ENCODE results near the gene IL1RAP.

IL1RAP gene

GRCh38 chr3:190554197-190554596, 40.3 kb downstream of the IL1RAP start:
- H3K4me3 ChIP-seq (ENCODE audit: low read depth, low read length), result no peak overlapping the region
- in situ Hi-C loops (cut with HindIII; ENCODE audit: low sequenced_read_pairs), result no loop called here
- no peak for DNase-seq (ENCODE audit: low read depth, low spot score)
- TF ChIP-seq CTCF (IDR thresholded peaks at IDR 0.05; ENCODE audit: low read depth, low read length), result no peak

- no peak for DNase-seq (ENCODE audit: low read depth, low spot score)
- no peak overlapping the region for H3K4me3 ChIP-seq (ENCODE audit: low read depth, low read length)
- TF ChIP-seq CTCF (IDR thresholded peaks at IDR 0.05; ENCODE audit: low read depth, low read length), result no peak
- in situ Hi-C loops (cut with HindIII; ENCODE audit: low sequenced_read_pairs), result no loop called here
Observed at GRCh38 chr3:190556351-190556750, 42.5 kb downstream of the IL1RAP start.

- no peak for DNase-seq (ENCODE audit: low read depth, low spot score)
- H3K4me3 ChIP-seq (ENCODE audit: low read depth, low read length), result no peak overlapping the region
- no peak for TF ChIP-seq CTCF (IDR thresholded peaks at IDR 0.05; ENCODE audit: low read depth, low read length)
- in situ Hi-C loops (cut with HindIII; ENCODE audit: low sequenced_read_pairs), result no loop called here
Observed at GRCh38 chr3:190557296-190557695, 43.4 kb downstream of the IL1RAP start.

GRCh38 chr3:190558316-190558715, 44.4 kb downstream of the IL1RAP start:
- in situ Hi-C loops (cut with HindIII; ENCODE audit: low sequenced_read_pairs), result no loop called here
- TF ChIP-seq CTCF (IDR thresholded peaks at IDR 0.05; ENCODE audit: low read depth, low read length), result no peak
- no peak for DNase-seq (ENCODE audit: low read depth, low spot score)
- no peak overlapping the region for H3K4me3 ChIP-seq (ENCODE audit: low read depth, low read length)

- no peak for TF ChIP-seq CTCF (IDR thresholded peaks at IDR 0.05; ENCODE audit: low read depth, low read length)
- no peak for DNase-seq (ENCODE audit: low read depth, low spot score)
- H3K4me3 ChIP-seq (ENCODE audit: low read depth, low read length), result no peak overlapping the region
- in situ Hi-C loops (cut with HindIII; ENCODE audit: low sequenced_read_pairs), result no loop called here
Observed at GRCh38 chr3:190558796-190559195, 44.9 kb downstream of the IL1RAP start.

- H3K4me3 ChIP-seq (ENCODE audit: low read depth, low read length), result no peak overlapping the region
- in situ Hi-C loops (cut with HindIII; ENCODE audit: low sequenced_read_pairs), result no loop called here
- no peak for TF ChIP-seq CTCF (IDR thresholded peaks at IDR 0.05; ENCODE audit: low read depth, low read length)
- DNase-seq (ENCODE audit: low read depth, low spot score), result no peak
Observed at GRCh38 chr3:190560013-190560895, 46.4 kb downstream of the IL1RAP start.
